A673 (cell line): ENCODE data around the gene IFITM5. TPM values are rescaled to one million over a fixed set of nuclear protein-coding genes. Genes with fewer than 3 reads are reported as not detected.
"Not testable (repeated sequence)": the region's sequence is repeated elsewhere in the genome, so short reads cannot be mapped to it uniquely, and the experiment has no call there.

Experiments
- BruUV-seq: library from RNA; stranded (reverse); fragments of 400-500 nt; replicated peaks from 2 replicates; lab custom pipeline; 2021; lab: Mats Ljungman, UMichigan
- CTCF ChIA-PET: fragments of 300-600 bp; sonication (Branson Sonifier 250); formaldehyde crosslinking; loops from one replicate; lab custom pipeline; 2022; ENCODE audit warnings: antibody characterized with exemption; lab: Charles Lee
- POLR2A ChIA-PET: fragments of 300-600 bp; sonication (Branson Sonifier 250); formaldehyde crosslinking; loops from one replicate; lab custom pipeline; 2022; ENCODE audit warnings: antibody characterized with exemption; ENCODE audit not compliant: low non-redundant PET; lab: Charles Lee
- DNase-seq: peaks from one replicate; pipeline ENCODE4 v3.0.0-alpha.2; 2015; ENCODE audit warnings: low spot score
- H3K27ac ChIP-seq: fragments of 200-600 bp; sonication (generic); 2 replicates; pipeline ENCODE4 v1.5.1; 2016; ENCODE audit warnings: mixed run types, low read depth, mild to moderate bottlenecking, mixed read lengths, antibody characterized with exemption, low read length; ENCODE audit not compliant: poor library complexity, severe bottlenecking
- H3K27me3 ChIP-seq: fragments of 200-600 bp; sonication (generic); replicated peaks from 2 replicates; pipeline ENCODE4 v1.6.1; 2017; ENCODE audit warnings: mixed run types, low read depth, mild to moderate bottlenecking, mixed read lengths, antibody characterized with exemption, low read length; ENCODE audit not compliant: insufficient read depth, poor library complexity
- H3K36me3 ChIP-seq: fragments of 200-600 bp; sonication (generic); 2 replicates; pipeline ENCODE4 v1.6.1; 2016; ENCODE audit warnings: mixed run types, mild to moderate bottlenecking, mixed read lengths, antibody characterized with exemption, low read length; ENCODE audit not compliant: insufficient read depth, poor library complexity, severe bottlenecking
- H3K4me1 ChIP-seq: fragments of 200-600 bp; sonication (generic); 2 replicates; pipeline ENCODE4 v1.6.1; 2017; ENCODE audit warnings: mixed run types, mild to moderate bottlenecking, mixed read lengths, antibody characterized with exemption, low read length; ENCODE audit not compliant: insufficient read depth, poor library complexity, severe bottlenecking
- H3K4me3 ChIP-seq: fragments of 200-600 bp; sonication (generic); 2 replicates; pipeline ENCODE4 v1.5.1; 2016; ENCODE audit warnings: low read depth, mixed run types, mild to moderate bottlenecking, mixed read lengths, low read length; ENCODE audit not compliant: poor library complexity, severe bottlenecking
- H3K9me3 ChIP-seq: fragments of 200-600 bp; sonication (generic); 2 replicates; pipeline ENCODE4 v1.6.1; 2016; ENCODE audit warnings: mixed run types, low read depth, mild to moderate bottlenecking, mixed read lengths, antibody characterized with exemption, low read length; ENCODE audit not compliant: poor library complexity, severe bottlenecking
- EZH2 ChIP-seq: fragments of 200-600 bp; sonication (generic); IDR thresholded peaks from 2 replicates; pipeline ENCODE4 v1.6.1; 2017; ENCODE audit warnings: borderline replicate concordance, low read depth, mild to moderate bottlenecking, mixed read lengths, antibody characterized with exemption, low read length; ENCODE audit not compliant: poor library complexity, severe bottlenecking
- intact Hi-C: fragments of 100-400 bp; cut with micrococcal nuclease; formaldehyde crosslinking; loops from one replicate; pipeline ENCODE4 v1.10.0; 2022; ENCODE audit not compliant: unreplicated experiment
- total RNA-seq: library from RNA; stranded (reverse); gene quantifications from 2 replicates; pipeline ENCODE4 v1.2.3, GENCODE V29; 2021
- TF ChIP-seq, protein P1 (sequence below): fragments of 300-800, 200-600 bp; sonication (generic); conservative IDR thresholded peaks from 2 replicates; pipeline ENCODE4 v1.5.1; 2017; ENCODE audit warnings: low read depth, mild to moderate bottlenecking, antibody characterized with exemption, low read length, moderate library complexity, mixed read lengths

The IFITM5 gene
- total RNA-seq, 1 experiment from 2014 or later: not detected

DNA sequence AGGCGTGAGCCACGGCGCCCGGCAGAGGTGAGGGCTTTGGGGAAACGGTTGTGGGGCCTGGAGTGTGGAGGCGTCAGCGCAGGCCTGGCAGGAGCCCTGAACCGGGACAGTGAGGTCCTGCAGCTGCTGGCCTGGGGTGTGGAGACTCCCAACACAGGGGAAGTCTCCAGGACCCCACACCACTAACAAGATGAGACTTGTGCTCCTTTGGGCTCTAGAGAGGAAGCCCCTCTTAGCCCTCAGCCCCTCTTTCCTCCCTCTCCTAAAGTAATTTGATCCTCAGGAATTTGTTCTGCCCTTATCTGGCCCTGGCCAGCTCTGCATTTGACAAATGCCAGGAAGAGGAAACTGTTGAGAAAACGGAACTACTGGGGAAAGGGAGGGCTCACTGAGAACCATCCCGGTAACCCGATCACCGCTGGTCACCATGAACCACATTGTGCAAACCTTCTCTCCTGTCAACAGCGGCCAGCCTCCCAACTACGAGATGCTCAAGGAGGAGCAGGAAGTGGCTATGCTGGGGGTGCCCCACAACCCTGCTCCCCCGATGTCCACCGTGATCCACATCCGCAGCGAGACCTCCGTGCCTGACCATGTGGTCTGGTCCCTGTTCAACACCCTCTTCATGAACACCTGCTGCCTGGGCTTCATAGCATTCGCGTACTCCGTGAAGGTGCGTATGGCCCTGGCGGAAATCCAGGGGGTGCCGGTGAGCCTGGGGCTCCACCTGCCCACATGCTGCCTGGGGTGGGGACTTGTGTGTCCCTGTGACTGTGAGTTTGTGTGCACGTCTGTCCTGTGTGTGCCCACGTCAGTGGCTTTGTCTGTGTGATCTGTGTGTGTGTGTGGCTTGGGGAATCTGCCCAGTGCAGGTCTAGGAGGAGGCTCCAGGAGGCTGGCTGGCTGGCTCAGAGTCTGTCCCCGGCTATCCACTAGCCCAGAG is 8.7 kb upstream of the IFITM5 start, which contains the start of gene IFITM2:
Gene IFITM2 (plus strand): TSS at position 51 of the 943 bp plus-strand sequence. CDS start 377 bp downstream, at position 428.
- POLR2A ChIA-PET, CTCF ChIA-PET, DNase-seq, H3K36me3 ChIP-seq, BruUV-seq, H3K9me3 ChIP-seq, H3K27me3 ChIP-seq, H3K4me3 ChIP-seq: not testable (repeated sequence)
- peaks cover 22% of the 10 kb centered on the region for H3K4me1 ChIP-seq
- intact Hi-C loops: loop anchor here (10.0 kb wide), 1 partner anchor 47 kb away; no protein-coding TSS in a partner anchor
- peak within 1 kb of the TSS; percentile 23 for H3K27ac ChIP-seq

DNA sequence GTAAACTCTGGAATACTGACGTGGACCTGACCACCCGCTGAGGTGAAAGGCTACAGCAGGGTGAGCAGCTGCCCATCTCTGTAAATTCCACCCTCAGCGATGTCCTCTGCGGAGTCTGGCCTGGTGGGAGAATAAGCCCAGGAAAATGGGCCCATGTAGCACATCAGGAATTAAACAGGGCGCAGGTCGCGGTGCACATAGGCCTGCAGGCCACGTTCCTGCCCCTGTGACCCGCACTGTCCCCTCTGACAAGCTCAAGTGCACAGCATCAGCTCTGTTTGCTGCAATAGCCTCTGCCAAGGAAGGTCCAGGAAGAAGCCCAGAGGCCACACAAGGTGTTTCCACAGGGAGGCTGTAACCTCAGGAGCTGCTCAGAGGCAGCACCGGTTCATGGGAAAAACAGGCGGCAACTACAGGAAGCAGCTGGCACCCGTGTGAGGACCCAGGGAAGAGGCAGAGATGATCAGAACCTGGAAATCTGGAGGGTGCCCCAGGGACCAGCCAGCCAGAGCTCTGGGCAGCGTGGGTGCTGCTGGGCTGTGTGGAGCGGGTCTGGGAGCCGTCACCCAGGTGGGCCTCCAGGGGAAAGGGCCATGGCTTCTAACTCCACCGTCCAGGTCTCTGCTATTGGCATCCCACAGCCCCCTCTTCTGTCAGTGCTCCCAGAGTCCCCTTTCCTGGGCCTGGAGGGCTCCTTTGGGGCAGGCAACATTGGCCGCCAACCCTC is 7.5 kb upstream of the IFITM5 start:
- no peak for DNase-seq
- TF ChIP-seq EZH2: no peak
- TF ChIP-seq, protein P1, sequence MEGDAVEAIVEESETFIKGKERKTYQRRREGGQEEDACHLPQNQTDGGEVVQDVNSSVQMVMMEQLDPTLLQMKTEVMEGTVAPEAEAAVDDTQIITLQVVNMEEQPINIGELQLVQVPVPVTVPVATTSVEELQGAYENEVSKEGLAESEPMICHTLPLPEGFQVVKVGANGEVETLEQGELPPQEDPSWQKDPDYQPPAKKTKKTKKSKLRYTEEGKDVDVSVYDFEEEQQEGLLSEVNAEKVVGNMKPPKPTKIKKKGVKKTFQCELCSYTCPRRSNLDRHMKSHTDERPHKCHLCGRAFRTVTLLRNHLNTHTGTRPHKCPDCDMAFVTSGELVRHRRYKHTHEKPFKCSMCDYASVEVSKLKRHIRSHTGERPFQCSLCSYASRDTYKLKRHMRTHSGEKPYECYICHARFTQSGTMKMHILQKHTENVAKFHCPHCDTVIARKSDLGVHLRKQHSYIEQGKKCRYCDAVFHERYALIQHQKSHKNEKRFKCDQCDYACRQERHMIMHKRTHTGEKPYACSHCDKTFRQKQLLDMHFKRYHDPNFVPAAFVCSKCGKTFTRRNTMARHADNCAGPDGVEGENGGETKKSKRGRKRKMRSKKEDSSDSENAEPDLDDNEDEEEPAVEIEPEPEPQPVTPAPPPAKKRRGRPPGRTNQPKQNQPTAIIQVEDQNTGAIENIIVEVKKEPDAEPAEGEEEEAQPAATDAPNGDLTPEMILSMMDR: no peak
- peak overlapping the region; percentile 23 for H3K27ac ChIP-seq
- H3K36me3 ChIP-seq: no peaks in the 10 kb centered on the region
- peaks cover 16% of the 10 kb centered on the region for H3K4me1 ChIP-seq
- POLR2A ChIA-PET: no interaction called here
- H3K9me3 ChIP-seq: no peaks in the 10 kb centered on the region
- CTCF ChIA-PET: no interaction called here
- no peaks in the 10 kb centered on the region for H3K27me3 ChIP-seq
- intact Hi-C loops: loop anchor here (10.0 kb wide), 1 partner anchor 48 kb away; no protein-coding TSS in a partner anchor
- no TSS peak for BruUV-seq
- no peak overlapping the region for H3K4me3 ChIP-seq

DNA sequence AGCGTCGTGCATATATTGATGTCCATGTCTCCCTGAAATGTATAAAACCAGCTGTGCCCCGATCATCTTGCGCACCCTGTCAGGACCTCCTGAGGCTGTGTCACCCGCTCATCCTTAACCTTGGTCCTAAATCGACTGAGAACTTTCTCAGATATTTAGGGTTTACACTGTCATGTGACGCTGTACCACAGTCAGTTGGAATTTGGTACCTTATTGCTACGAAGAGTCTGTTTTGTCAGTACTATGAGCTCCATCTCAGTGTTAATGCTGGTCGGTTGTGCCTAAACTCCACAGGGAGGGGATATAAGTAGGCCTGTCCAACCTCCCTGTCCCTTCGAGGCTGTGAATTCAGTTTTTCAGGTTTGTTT is 6.5 kb upstream of the IFITM5 start:
- POLR2A ChIA-PET: no interaction called here
- BruUV-seq: no TSS peak
- TF ChIP-seq EZH2: no peak
- TF ChIP-seq, protein P1: no peak
- DNase-seq: no peak
- H3K4me1 ChIP-seq: peaks cover 16% of the 10 kb centered on the region
- no peak overlapping the region for H3K4me3 ChIP-seq
- H3K36me3 ChIP-seq: no peaks in the 10 kb centered on the region
- intact Hi-C loops: loop anchor here (10.0 kb wide), 1 partner anchor 49 kb away; no protein-coding TSS in a partner anchor
- no peaks in the 10 kb centered on the region for H3K27me3 ChIP-seq
- H3K9me3 ChIP-seq: no peaks in the 10 kb centered on the region
- CTCF ChIA-PET: interaction anchor here (0.9 to 1.5 kb wide), 2 partner anchors 55 to 56 kb away, joined by 3 read pairs; no protein-coding TSS in a partner anchor
- no peak overlapping the region for H3K27ac ChIP-seq
